GM19372 (cell line): Measurements from ENCODE around the gene DNAH17.

Source experiments
- ATAC-seq: cut with Tn5 transposase; IDR thresholded peaks from one replicate; pipeline ENCODE4 v1.9.1; 2021; ENCODE audit warnings: mild to moderate bottlenecking, low read depth, moderate library complexity; ENCODE audit not compliant: unreplicated experiment

DNAH17 gene

GRCh38 chr17:78419970-78420815 is 157.0 kb downstream of the DNAH17 start:
- ATAC-seq: no peak

- no peak for ATAC-seq
Measured at GRCh38 chr17:78418326-78419026, 158.7 kb downstream of the DNAH17 start.

GRCh38 chr17:78417531-78417909 is 159.7 kb downstream of the DNAH17 start:
- no peak for ATAC-seq

- ATAC-seq: no peak
Measured at GRCh38 chr17:78416791-78417530, 160.2 kb downstream of the DNAH17 start.

- no peak for ATAC-seq
Measured at GRCh38 chr17:78415821-78416711, 161.1 kb downstream of the DNAH17 start.

- no peak for ATAC-seq
Measured at GRCh38 chr17:78414178-78415162, 162.7 kb downstream of the DNAH17 start.

- no peak for ATAC-seq
Measured at GRCh38 chr17:78412403-78412802, 164.8 kb downstream of the DNAH17 start.

- no peak for ATAC-seq
Measured at GRCh38 chr17:78411241-78411857, 165.8 kb downstream of the DNAH17 start.

GRCh38 chr17:78409191-78409928 is 167.8 kb downstream of the DNAH17 start:
- ATAC-seq: no peak

- ATAC-seq: no peak
Measured at GRCh38 chr17:78408476-78409050, 168.6 kb downstream of the DNAH17 start.

- no peak for ATAC-seq
Measured at GRCh38 chr17:78407387-78408000, 169.7 kb downstream of the DNAH17 start.

- ATAC-seq: no peak
Measured at GRCh38 chr17:78406920-78407319, 170.3 kb downstream of the DNAH17 start.

GRCh38 chr17:78406396-78406795 is 170.8 kb downstream of the DNAH17 start:
- no peak for ATAC-seq

- ATAC-seq: no peak
Measured at GRCh38 chr17:78403822-78404221, 173.4 kb downstream of the DNAH17 start.

- no peak for ATAC-seq
Measured at GRCh38 chr17:78401891-78402290, 175.3 kb downstream of the DNAH17 start.

GRCh38 chr17:78401246-78401645 is 175.9 kb downstream of the DNAH17 start:
- ATAC-seq: no peak

GRCh38 chr17:78400581-78401240 is 176.5 kb downstream of the DNAH17 start:
- no peak for ATAC-seq
